NCI-H1092 (cell line): ENCODE results near the gene PARD3B.

ENCODE experiments used
- DNase-seq: peaks from one replicate; lab custom pipeline; 2025; lab: John Stamatoyannopoulos, UW

Gene PARD3B

DNA sequence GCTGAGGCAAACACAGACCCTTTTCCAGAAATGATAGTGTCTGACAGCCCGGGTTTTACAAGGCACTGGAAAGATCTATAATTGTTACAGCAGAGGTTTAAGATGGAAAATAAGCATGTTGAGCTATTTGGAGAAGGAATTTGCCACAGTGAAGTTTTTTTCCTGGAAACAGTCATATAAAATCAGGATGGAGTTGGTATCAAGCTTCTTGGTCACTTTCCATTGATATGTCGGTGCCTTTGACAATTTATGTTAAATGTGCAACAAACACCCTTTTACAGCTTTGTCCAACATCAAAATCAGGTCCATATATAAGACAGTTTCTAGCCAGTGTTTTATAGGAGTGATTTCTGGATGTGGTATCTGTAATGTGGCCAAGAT, 1019.9 kb downstream of the PARD3B start:
- DNase-seq = no peak

DNA sequence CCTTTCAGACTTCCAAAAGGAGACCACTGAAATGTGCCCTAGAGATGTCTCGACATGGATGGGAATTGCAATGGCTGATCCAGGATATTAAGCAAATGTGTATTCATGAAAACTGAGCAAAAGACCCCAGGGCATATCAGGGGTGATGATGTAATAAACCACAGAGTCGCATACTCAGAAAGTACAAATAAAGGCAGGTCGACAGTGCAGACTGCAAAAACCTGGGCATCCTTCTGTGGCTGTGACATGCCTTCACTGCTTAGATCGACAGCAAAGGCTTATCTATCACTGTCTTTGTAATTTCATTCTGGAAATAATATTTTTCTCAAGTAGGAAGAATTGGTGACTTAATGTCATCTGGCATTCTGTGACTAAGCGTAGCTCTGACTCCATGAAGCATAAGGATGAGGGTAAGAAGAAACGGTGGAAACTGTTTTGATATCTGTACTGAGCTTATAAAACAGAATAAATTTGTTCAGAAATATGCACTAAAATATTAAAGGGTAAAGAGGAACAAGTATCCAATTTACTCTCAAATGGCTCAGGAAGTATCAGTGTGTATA, 1021.4 kb downstream of the PARD3B start:
- DNase-seq = no peak

GRCh38 chr2:205568620-205569019, 1023.3 kb downstream of the PARD3B start:
- no peak for DNase-seq

DNA sequence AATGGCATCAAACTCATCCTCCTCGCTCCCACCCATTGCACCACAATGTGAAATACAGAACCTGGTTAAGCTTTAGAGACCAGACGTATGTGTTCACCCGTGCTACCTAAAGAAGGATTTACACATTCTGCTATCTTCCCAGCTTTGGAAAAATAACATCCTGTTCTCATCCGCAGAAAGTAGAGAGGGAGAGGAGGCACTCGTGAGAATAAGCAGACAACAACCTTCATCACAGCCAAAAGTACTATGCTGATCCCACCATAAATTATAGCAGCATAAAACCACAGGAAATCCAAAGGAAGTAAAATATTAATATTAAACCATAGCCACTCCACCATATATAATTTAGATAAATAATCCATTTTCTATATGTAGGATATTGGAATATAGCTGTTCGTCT, 1025.4 kb downstream of the PARD3B start:
- no peak for DNase-seq

DNA sequence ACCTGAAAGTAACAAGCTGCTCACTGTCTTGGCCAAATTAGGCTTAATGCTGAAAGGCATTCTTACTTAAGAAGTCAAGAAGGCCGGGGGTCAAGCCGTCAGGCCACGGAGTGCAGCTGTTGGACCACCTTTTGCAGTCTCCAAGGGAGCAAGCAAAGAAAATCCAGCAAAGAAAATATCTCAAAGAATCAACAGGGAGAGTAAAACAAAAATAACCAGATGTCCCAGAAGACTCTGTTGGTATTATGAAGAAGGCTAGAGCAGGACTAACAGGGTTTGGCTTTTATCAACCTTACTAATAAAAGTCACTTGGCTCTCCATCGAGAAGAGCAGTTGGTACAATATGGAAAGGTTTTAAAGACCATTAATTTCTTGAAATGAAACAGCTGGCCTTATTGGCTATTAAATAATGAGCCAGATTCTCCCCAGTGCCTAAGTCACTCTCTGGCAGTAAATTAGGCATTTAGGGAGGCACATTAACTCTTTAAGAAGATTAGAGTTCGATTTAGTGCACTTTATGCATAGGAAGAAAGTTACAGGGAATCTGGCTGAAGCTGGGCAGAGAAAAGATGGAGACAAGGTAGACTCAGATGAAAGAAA, 1026.2 kb downstream of the PARD3B start:
- no peak for DNase-seq

DNA sequence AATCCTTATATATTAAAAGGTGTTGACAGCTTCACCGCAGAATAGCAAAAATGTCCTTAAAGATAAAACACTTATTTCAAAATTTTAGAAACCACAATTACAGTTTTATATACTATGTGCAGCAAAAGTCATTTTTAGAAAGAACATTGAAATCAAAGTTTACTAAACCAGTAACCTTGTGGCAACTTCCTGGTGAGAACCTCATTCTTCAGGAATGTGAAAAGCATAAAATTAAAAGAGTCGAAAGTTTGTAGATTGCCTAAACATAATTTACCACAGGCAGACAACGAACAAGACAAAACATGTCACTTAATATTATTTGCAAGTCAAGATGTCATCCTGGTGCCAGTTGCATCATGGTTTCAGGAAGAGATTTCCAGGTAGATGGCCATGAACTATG, 1028.7 kb downstream of the PARD3B start:
- DNase-seq = no peak

- no peak for DNase-seq
These were observed 1034.1 kb downstream of the PARD3B start for GRCh38 chr2:205579335-205579734.

- no peak for DNase-seq
These were observed 1035.1 kb downstream of the PARD3B start for GRCh38 chr2:205580212-205580987.

- no peak for DNase-seq
These were observed 1037.1 kb downstream of the PARD3B start for GRCh38 chr2:205582366-205582765.

DNA sequence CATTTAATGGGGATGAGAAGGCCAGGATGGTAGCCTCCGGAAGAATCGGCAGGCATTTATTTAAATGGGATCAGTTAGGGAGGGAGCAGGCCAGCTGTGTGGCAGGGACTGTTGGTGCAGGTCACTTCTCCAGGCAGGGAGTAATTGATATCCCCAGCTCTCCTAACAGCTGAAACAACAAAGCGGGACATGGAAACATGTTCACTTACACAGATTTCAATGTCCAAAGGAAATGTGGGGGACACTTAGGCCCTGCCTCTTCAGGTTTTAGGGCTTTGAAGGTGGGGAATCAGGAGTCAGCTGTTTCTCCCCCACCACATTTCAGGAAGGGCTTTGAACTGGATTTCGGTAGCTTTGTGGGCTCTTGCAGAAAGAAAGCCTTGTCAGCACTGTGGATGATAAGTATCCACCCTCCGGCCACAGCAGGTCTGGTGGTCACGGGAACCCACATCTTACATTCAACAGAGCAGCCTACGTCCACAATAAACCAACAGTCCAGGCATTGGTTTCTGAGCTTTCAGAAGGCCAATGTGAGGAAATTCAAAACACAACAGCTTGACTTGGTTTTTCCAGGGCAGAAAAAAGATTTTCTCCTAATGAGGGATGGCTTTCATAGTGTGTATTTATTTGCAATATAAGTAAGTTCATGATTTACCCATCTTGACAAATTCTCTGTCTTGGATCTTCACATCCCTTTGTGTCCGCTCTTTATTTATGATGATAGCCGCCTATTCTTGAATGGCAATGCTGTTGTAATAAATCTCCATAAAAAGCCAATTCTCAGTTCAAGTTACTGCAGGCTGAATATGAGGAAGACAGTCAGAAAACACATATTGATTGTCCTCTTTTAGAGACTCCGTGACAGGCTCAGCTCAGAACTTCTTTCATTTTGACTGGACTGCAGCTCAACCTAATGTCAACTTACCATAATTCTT, 1040.4 kb downstream of the PARD3B start:
- no peak for DNase-seq

GRCh38 chr2:205586626-205587025, 1041.4 kb downstream of the PARD3B start:
- DNase-seq = no peak

- no peak for DNase-seq
These were observed 1044.2 kb downstream of the PARD3B start for GRCh38 chr2:205589479-205589878.

DNA sequence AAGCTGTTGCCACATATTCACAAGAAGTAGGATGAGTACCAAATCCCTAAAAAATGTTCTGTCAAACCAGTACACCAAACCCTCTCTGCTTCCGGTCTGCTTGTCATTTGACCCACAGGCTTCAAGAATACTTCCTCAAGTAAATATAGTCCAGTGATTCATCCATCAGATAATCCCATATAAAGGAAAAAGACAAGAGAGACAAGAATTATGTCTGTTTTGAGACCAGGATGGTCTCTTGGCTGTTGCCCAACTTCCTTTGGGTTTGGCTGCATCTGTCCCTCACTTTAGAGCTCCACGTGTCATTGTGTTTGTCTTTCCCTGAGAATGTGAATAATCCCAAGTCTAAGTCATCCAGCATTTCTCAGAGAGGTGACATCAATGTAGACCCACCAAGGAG, 1045.5 kb downstream of the PARD3B start:
- DNase-seq = no peak

- no peak for DNase-seq
These were observed 1048.6 kb downstream of the PARD3B start for GRCh38 chr2:205593891-205594290.

- DNase-seq = no peak
These were observed 1051.3 kb downstream of the PARD3B start for GRCh38 chr2:205596581-205596980.

DNA sequence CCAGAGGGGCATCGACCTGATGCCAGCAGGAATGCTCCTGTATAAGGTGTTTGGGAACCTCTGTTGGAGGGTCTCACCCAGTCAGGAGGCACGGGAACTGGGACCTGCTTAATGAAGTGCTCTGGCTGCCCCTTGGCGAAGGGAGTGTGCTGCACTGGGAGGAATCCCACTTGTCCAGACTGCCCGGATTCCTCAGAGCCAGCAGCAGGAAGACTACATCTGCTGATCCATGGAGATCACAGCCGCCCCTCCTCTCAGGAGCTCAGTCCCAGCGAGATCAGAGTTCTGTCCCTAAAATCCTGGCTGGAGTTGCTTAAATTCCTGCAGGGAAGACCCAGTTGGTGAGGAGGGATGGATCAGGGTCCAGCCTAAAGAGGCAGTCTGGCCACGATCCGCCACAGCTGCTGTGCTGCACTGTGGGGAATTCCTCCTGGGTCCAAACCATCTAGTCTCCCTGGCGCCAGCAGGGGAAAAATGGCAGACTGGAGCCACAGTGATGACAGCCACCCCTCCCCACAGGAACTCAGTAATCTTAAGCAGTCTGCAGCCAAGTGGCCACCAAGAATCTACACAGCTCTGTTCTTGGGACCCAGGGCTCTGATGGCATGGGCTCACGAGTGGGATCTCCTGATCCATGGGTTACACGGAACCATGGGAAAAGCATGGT, 1060.5 kb downstream of the PARD3B start:
- DNase-seq = no peak

GRCh38 chr2:205607146-205607545, 1061.9 kb downstream of the PARD3B start:
- DNase-seq = no peak

- DNase-seq = no peak
These were observed 1063.8 kb downstream of the PARD3B start for GRCh38 chr2:205609113-205609512.

DNA sequence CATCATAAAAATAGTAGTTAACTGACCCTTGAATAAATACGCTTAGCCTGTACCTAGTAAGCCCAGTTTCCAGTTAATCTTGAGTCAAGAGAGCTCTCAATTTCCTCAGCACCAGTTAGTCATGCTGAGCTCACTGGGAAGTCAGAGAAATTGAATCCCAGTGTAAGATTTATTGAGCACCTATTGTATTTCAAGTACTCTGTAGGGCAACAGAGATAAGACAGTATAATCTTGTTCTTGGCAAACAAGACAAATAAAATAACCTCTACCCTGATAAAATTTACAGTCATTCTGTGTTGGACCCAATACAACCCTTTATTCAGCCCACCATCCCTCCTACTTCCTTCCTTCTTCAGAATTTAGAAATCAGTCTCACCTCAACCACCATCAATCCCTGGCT, 1065.2 kb downstream of the PARD3B start:
- DNase-seq = no peak

GRCh38 chr2:205612636-205613035, 1067.4 kb downstream of the PARD3B start:
- no peak for DNase-seq

DNA sequence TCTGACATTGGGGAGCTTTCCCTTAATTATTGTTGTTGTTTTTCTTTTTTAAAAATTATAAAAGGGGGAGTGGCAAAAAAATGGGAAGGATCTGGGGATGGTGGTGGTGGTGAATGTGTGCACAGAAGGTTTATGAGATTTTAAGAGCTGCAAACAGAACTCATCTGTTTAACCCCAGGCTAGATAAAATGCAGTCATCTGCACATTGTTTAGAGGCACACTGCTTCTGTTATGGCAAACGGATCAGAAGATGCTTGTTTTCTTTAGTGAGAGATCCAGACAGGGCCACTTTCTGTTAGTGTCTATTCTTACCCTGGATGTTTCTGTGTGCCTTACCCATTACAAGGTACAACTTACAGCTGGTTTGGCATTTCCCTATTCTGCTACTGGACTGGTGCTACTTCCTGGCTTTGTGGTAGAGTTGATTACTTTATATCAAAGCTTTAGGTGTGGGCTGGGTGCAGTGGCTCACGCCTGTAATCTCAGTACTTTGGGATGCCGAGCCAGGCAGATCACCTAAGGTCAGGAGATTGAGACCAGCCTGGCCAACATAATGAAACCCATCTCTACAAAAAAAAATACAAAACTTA, 1068.8 kb downstream of the PARD3B start:
- no peak for DNase-seq

GRCh38 chr2:205614965-205615364, 1069.7 kb downstream of the PARD3B start:
- DNase-seq = no peak
